ENCODE results near the gene RNF146. TPM values are rescaled to one million over a fixed set of nuclear protein-coding genes. Genes with fewer than 3 reads are reported as not detected.

The RNF146 gene
- total and polyA plus RNA-seq, 2 of the 13 experiments (the other 11 are each of a cell fraction or from before 2014, with no cell fraction given) = 18.8 to 27.6 TPM

- TF ChIP-seq, protein P1, sequence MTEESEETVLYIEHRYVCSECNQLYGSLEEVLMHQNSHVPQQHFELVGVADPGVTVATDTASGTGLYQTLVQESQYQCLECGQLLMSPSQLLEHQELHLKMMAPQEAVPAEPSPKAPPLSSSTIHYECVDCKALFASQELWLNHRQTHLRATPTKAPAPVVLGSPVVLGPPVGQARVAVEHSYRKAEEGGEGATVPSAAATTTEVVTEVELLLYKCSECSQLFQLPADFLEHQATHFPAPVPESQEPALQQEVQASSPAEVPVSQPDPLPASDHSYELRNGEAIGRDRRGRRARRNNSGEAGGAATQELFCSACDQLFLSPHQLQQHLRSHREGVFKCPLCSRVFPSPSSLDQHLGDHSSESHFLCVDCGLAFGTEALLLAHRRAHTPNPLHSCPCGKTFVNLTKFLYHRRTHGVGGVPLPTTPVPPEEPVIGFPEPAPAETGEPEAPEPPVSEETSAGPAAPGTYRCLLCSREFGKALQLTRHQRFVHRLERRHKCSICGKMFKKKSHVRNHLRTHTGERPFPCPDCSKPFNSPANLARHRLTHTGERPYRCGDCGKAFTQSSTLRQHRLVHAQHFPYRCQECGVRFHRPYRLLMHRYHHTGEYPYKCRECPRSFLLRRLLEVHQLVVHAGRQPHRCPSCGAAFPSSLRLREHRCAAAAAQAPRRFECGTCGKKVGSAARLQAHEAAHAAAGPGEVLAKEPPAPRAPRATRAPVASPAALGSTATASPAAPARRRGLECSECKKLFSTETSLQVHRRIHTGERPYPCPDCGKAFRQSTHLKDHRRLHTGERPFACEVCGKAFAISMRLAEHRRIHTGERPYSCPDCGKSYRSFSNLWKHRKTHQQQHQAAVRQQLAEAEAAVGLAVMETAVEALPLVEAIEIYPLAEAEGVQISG (CRISPR knock-in tag; IDR thresholded peaks at IDR 0.05) = peak; percentile 76; the same call in 1 of the 2 replicates
- TF ChIP-seq, protein P2, sequence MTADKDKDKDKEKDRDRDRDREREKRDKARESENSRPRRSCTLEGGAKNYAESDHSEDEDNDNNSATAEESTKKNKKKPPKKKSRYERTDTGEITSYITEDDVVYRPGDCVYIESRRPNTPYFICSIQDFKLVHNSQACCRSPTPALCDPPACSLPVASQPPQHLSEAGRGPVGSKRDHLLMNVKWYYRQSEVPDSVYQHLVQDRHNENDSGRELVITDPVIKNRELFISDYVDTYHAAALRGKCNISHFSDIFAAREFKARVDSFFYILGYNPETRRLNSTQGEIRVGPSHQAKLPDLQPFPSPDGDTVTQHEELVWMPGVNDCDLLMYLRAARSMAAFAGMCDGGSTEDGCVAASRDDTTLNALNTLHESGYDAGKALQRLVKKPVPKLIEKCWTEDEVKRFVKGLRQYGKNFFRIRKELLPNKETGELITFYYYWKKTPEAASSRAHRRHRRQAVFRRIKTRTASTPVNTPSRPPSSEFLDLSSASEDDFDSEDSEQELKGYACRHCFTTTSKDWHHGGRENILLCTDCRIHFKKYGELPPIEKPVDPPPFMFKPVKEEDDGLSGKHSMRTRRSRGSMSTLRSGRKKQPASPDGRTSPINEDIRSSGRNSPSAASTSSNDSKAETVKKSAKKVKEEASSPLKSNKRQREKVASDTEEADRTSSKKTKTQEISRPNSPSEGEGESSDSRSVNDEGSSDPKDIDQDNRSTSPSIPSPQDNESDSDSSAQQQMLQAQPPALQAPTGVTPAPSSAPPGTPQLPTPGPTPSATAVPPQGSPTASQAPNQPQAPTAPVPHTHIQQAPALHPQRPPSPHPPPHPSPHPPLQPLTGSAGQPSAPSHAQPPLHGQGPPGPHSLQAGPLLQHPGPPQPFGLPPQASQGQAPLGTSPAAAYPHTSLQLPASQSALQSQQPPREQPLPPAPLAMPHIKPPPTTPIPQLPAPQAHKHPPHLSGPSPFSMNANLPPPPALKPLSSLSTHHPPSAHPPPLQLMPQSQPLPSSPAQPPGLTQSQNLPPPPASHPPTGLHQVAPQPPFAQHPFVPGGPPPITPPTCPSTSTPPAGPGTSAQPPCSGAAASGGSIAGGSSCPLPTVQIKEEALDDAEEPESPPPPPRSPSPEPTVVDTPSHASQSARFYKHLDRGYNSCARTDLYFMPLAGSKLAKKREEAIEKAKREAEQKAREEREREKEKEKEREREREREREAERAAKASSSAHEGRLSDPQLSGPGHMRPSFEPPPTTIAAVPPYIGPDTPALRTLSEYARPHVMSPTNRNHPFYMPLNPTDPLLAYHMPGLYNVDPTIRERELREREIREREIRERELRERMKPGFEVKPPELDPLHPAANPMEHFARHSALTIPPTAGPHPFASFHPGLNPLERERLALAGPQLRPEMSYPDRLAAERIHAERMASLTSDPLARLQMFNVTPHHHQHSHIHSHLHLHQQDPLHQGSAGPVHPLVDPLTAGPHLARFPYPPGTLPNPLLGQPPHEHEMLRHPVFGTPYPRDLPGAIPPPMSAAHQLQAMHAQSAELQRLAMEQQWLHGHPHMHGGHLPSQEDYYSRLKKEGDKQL (CRISPR knock-in tag; IDR thresholded peaks at IDR 0.05; ENCODE audit: low read depth) = 0 out of 2 replicates have a peak, but pooled peaks have one; percentile 20
- TF ChIP-seq GLI4 (CRISPR knock-in tag; IDR thresholded peaks at IDR 0.05; ENCODE audit: borderline replicate concordance) = no peak
- 0 out of 2 replicates have a peak, but pooled peaks have one; percentile 48 for TF ChIP-seq ZNF354B (CRISPR knock-in tag; IDR thresholded peaks at IDR 0.05)
- TF ChIP-seq ZBTB33 (CRISPR knock-in tag; IDR thresholded peaks at IDR 0.05) = no peak
- TF ChIP-seq SRF (IDR thresholded peaks at IDR 0.05; ENCODE audit: low read depth, low read length) = no peak
- no peak for TF ChIP-seq RFX3 (CRISPR knock-in tag; IDR thresholded peaks at IDR 0.05)
- TF ChIP-seq ZFP37 (CRISPR knock-in tag; IDR thresholded peaks at IDR 0.05; ENCODE audit: borderline replicate concordance) = no peak
- 0 out of 2 replicates have a peak, but pooled peaks have one; percentile 3 for TF ChIP-seq ZBTB7B (CRISPR knock-in tag; IDR thresholded peaks at IDR 0.05)
- TF ChIP-seq SNRNP70 (IDR thresholded peaks at IDR 0.05; ENCODE audit: low read depth, low read length) = no peak
- no peak for TF ChIP-seq ZNF747 (CRISPR knock-in tag; IDR thresholded peaks at IDR 0.05; ENCODE audit: borderline replicate concordance)
- no peak for TF ChIP-seq YEATS4 (CRISPR knock-in tag; IDR thresholded peaks at IDR 0.05; ENCODE audit: borderline replicate concordance)
- TF ChIP-seq CBFB (CRISPR knock-in tag; IDR thresholded peaks at IDR 0.05) = no peak
- peak; percentile 52; the same call in 1 of the 2 replicates for TF ChIP-seq GATAD2A (CRISPR knock-in tag; IDR thresholded peaks at IDR 0.05)
- TF ChIP-seq ZNF792 (CRISPR knock-in tag; IDR thresholded peaks at IDR 0.05) = no peak
- TF ChIP-seq ZUFSP (CRISPR knock-in tag; IDR thresholded peaks at IDR 0.05; ENCODE audit: borderline replicate concordance) = no peak
- no peak for TF ChIP-seq ZNF773 (CRISPR knock-in tag; IDR thresholded peaks at IDR 0.05; ENCODE audit: borderline replicate concordance)
- TF ChIP-seq ZNF12 (CRISPR knock-in tag; IDR thresholded peaks at IDR 0.05) = no peak
Observed at GRCh38 chr6:127266178-127266891, at the start of gene RNF146 (continued).
